Measurements from ENCODE around the gene GPR142. TPM values are rescaled to one million over a fixed set of nuclear protein-coding genes. Genes with fewer than 3 reads are reported as not detected.

GPR142 gene
- total RNA-seq, 5 donors from 2014 or later (not counting 1 experiment from before 2014, with no cell fraction given) = not detected

DNA sequence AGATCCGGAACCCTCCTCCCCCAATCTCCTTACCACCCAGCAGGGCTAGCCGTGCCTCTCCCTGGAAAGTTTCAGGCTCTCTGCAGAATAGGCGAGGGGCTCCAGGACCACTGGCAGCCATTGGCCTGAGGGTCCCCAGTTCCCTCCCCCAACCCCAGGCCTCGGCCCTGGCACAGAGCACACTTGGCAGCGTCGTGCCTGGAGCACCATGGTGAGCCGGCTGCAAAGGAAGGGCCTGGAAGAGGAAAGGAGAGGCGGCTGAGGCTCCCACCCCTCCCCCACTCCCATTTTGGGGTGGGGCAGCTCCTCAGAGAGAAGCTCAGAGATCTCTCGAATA is 5.3 kb upstream of the GPR142 start:
- CTCF ChIA-PET = interaction anchor here in 1 of 2 donors (0.6 kb wide), 1 partner anchor 524 kb away, joined by 3 read pairs; no protein-coding TSS in a partner anchor
- Mint-ChIP-seq H3K27ac (no peak overlapping the region), H3K36me3 (no peaks in the 10 kb centered on the region), H3K9me3 (no peaks in the 10 kb centered on the region), H3K4me1 (peaks cover 3 to 5% (median 3%) of the 10 kb centered on the region in 3 donors), H3K27me3 (peaks cover 15 to 35% of the 10 kb centered on the region in 2 donors), H3K4me3 (no peak overlapping the region)
- DNase-seq = no peak
- Histone ChIP-seq H3K27ac (ENCODE audit: low read length) (no peak overlapping the region), H3K27me3 (replicated peaks in 1 of 2; ENCODE audit: control insufficient read depth in 2 of 2, extremely low read depth in 1 of 2, insufficient read depth in 2 of 2, low read length in 1 of 2) (peaks cover 0 to 63% of the 10 kb centered on the region in 2 experiments), H3K4me3 (ENCODE audit: control insufficient read depth in 1 of 2, extremely low read depth in 1 of 2, low read length in 1 of 2) (no peak overlapping the region), H3K36me3 (ENCODE audit: control insufficient read depth in 2 of 2, extremely low read depth in 1 of 2, insufficient read depth in 1 of 2, low read length in 1 of 2) (no peaks in the 10 kb centered on the region), H3K4me1 (ENCODE audit: control insufficient read depth in 1 of 2, extremely low read depth in 1 of 2, insufficient read depth in 2 of 2, low read length in 2 of 2) (peaks cover 0 to 11% of the 10 kb centered on the region in 2 experiments), H3K9me3 (no peaks in the 10 kb centered on the region)
- whole genome bisulfite sequencing (ENCODE audit: insufficient coverage) = 39% methylated on average over 5 of the region's 9 CpGs
- ATAC-seq (replicated peaks in 1 of 4) = no peak
- POLR2A ChIA-PET = no interaction called here

DNA sequence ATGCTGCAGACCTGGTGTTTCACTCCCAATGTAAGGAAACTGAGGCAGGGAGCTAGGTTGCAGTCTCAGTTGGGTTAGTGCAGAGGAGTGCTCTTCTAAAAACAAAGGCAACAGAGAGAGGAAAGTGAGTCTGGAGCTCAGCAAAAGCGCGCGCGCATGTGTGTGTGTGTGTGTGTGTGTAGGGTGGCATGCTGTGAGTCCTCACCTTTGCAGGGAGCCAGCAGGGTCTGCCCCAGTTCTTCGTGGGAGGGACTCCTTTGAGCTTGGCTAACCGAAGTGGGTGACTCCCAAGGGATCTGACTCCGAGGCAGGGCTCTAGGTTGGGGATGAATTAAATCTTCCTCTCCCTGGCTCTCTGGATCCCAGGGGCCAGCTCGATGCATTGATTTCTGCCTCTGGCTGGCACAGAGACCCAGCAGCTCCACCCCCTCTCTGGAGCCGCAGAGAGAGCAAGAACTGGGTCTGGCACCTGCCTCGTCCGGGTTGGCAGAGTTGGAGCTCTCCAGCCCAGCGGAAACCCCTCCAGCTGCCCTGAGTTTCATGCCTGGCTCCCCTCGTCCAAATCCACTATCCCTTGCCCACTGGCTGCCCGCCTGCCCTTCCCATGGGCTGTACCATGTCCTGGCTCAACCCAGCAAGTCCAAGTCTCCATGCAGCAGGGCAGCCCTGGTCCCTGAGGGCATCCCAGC is 4.4 kb upstream of the GPR142 start:
- CTCF ChIA-PET = interaction anchor here (0.6 to 1.0 kb wide), 3 partner anchors 17 to 523 kb away, joined by 3 read pairs; no protein-coding TSS in a partner anchor
- H3K36me3 ChIP-seq (ENCODE audit: control insufficient read depth in 2 of 2, extremely low read depth in 1 of 2, insufficient read depth in 1 of 2, low read length in 1 of 2) = no peaks in the 10 kb centered on the region
- ATAC-seq (replicated peaks in 1 of 4) = no peak
- DNase-seq = no peak
- H3K9me3 ChIP-seq = no peaks in the 10 kb centered on the region
- H3K36me3 Mint-ChIP-seq = no peaks in the 10 kb centered on the region
- no peak overlapping the region for H3K4me3 Mint-ChIP-seq
- no peak overlapping the region for H3K27ac ChIP-seq (ENCODE audit: low read length)
- H3K4me1 Mint-ChIP-seq = peaks cover under 1 to 6% (median under 1%) of the 10 kb centered on the region in 3 donors
- POLR2A ChIA-PET = no interaction called here
- peaks cover 0 to 4% of the 10 kb centered on the region in 2 experiments for H3K4me1 ChIP-seq (ENCODE audit: control insufficient read depth in 1 of 2, extremely low read depth in 1 of 2, insufficient read depth in 2 of 2, low read length in 2 of 2)
- peaks cover 0 to 65% of the 10 kb centered on the region in 2 experiments for H3K27me3 ChIP-seq (replicated peaks in 1 of 2; ENCODE audit: control insufficient read depth in 2 of 2, extremely low read depth in 1 of 2, insufficient read depth in 2 of 2, low read length in 1 of 2)
- H3K4me3 ChIP-seq (ENCODE audit: control insufficient read depth in 1 of 2, extremely low read depth in 1 of 2, low read length in 1 of 2) = no peak overlapping the region
- H3K27me3 Mint-ChIP-seq = peaks cover 15 to 30% of the 10 kb centered on the region in 2 donors
- no peaks in the 10 kb centered on the region for H3K9me3 Mint-ChIP-seq
- no peak overlapping the region for H3K27ac Mint-ChIP-seq
- WGBS (ENCODE audit: insufficient coverage) = 88% methylated on average over 7 of the region's 14 CpGs

DNA sequence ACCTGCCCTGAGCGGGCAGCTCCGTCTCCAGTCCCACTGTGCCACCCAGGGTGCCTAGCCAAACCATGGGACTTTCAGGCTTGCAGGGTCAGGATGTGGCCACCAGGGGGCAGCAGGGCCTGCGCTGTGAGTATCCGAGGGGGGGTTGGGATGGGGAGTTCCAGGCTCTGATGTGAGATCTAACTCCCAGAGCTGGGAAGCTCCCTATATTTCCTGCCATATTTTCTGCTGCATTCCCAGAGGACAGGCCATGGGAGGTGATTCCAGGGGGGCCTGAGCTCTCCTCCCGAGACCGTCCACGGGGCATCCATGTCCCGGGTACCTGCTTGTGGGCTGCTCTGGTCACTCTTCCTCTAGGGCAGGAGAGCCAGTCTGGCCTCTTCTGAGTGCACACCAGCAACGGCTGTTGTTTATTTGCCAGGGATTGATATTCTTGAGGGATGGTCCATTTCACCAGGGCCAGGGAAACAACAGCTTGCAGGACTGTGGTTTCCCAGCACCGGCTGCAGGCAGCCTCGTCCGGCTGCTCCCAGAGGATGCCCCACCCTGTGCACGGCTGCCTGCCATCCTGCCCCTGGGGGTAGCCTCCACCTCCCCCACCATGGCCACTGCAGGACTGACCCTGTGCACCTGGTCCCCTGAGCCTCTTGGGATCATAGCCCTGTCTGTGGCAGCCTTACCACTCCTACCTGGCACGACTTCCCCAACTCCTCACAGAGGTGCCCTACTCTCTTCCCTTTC is 1.2 kb downstream of the GPR142 start:
- Histone ChIP-seq H3K4me3 (ENCODE audit: control insufficient read depth in 1 of 2, extremely low read depth in 1 of 2, low read length in 1 of 2) (peak overlapping the region; percentile 16 to 32), H3K27ac (ENCODE audit: low read length) (no peak overlapping the region), H3K9me3 (no peaks in the 10 kb centered on the region), H3K36me3 (ENCODE audit: control insufficient read depth in 2 of 2, extremely low read depth in 1 of 2, insufficient read depth in 1 of 2, low read length in 1 of 2) (no peaks in the 10 kb centered on the region), H3K4me1 (ENCODE audit: control insufficient read depth in 1 of 2, extremely low read depth in 1 of 2, insufficient read depth in 2 of 2, low read length in 2 of 2) (peaks cover 15 to 22% of the 10 kb centered on the region in 2 experiments), H3K27me3 (replicated peaks in 1 of 2; ENCODE audit: control insufficient read depth in 2 of 2, extremely low read depth in 1 of 2, insufficient read depth in 2 of 2, low read length in 1 of 2) (peaks cover 0 to 49% of the 10 kb centered on the region in 2 experiments)
- Mint-ChIP-seq H3K27me3 (peaks cover 6 to 9% of the 10 kb centered on the region in 2 donors), H3K36me3 (no peaks in the 10 kb centered on the region), H3K9me3 (no peaks in the 10 kb centered on the region), H3K4me1 (peaks cover 15 to 17% (median 15%) of the 10 kb centered on the region in 3 donors), H3K27ac (no peak overlapping the region), H3K4me3 (peak overlapping the region; percentile 31 to 69 (median 43))
- ATAC-seq (replicated peaks in 1 of 4) (peak; percentile 69 to 81 (median 76)), DNase-seq (peak; percentile 22 to 85 (median 65))
- ChIA-PET CTCF (interaction anchor here (0.5 to 2.4 kb wide), 24 partner anchors 9 to 1429 kb away, joined by 3 to 13 read pairs (median 4); no protein-coding TSS in a partner anchor), POLR2A (interaction anchor here in 1 of 2 donors (0.6 kb wide), 1 partner anchor 1144 kb away, joined by 3 read pairs; no protein-coding TSS in a partner anchor)
- WGBS (ENCODE audit: insufficient coverage) = 22% methylated on average over 12 of the region's 14 CpGs

GRCh38 chr17:74369221-74369620 is 1.9 kb downstream of the GPR142 start:
- Histone ChIP-seq H3K27ac (ENCODE audit: low read length) (no peak overlapping the region), H3K27me3 (replicated peaks in 1 of 2; ENCODE audit: control insufficient read depth in 2 of 2, extremely low read depth in 1 of 2, insufficient read depth in 2 of 2, low read length in 1 of 2) (peaks cover 0 to 52% of the 10 kb centered on the region in 2 experiments), H3K4me1 (ENCODE audit: control insufficient read depth in 1 of 2, extremely low read depth in 1 of 2, insufficient read depth in 2 of 2, low read length in 2 of 2) (peaks cover 15 to 22% of the 10 kb centered on the region in 2 experiments), H3K9me3 (no peaks in the 10 kb centered on the region), H3K4me3 (ENCODE audit: control insufficient read depth in 1 of 2, extremely low read depth in 1 of 2, low read length in 1 of 2) (peak overlapping the region; percentile 10 to 17), H3K36me3 (ENCODE audit: control insufficient read depth in 2 of 2, extremely low read depth in 1 of 2, insufficient read depth in 1 of 2, low read length in 1 of 2) (no peaks in the 10 kb centered on the region)
- ChIA-PET CTCF (interaction anchor here (0.5 to 2.4 kb wide), 18 partner anchors 9 to 1429 kb away, joined by 3 to 12 read pairs (median 4); no protein-coding TSS in a partner anchor), POLR2A (no interaction called here)
- peak; percentile 30 to 73 (median 61) for DNase-seq
- H3K27me3 Mint-ChIP-seq = peaks cover 6 to 9% of the 10 kb centered on the region in 2 donors
- no peaks in the 10 kb centered on the region for H3K9me3 Mint-ChIP-seq
- peak; percentile 72 to 83 (median 76) for ATAC-seq (replicated peaks in 1 of 4)
- H3K36me3 Mint-ChIP-seq = no peaks in the 10 kb centered on the region
- H3K4me1 Mint-ChIP-seq = peaks cover 15 to 17% (median 15%) of the 10 kb centered on the region in 3 donors
- H3K4me3 Mint-ChIP-seq = peak overlapping the region; percentile 31 to 69 (median 43)
- WGBS (ENCODE audit: insufficient coverage) = 3% methylated on average over 10 of the region's 10 CpGs
- H3K27ac Mint-ChIP-seq = no peak overlapping the region

- Mint-ChIP-seq H3K27me3 (peaks cover 6 to 9% of the 10 kb centered on the region in 2 donors), H3K27ac (no peak overlapping the region), H3K9me3 (no peaks in the 10 kb centered on the region), H3K36me3 (no peaks in the 10 kb centered on the region), H3K4me1 (peaks cover 15 to 17% (median 15%) of the 10 kb centered on the region in 3 donors), H3K4me3 (peak overlapping the region in 2 of 3 donors; percentile 43 to 69)
- 84% methylated on average over 12 of the region's 17 CpGs for WGBS (ENCODE audit: insufficient coverage)
- ChIA-PET POLR2A (no interaction called here), CTCF (interaction anchor here (0.5 to 2.4 kb wide), 14 partner anchors 9 to 409 kb away, joined by 3 to 12 read pairs (median 4); no protein-coding TSS in a partner anchor)
- H3K27me3 ChIP-seq (replicated peaks in 1 of 2; ENCODE audit: control insufficient read depth in 2 of 2, extremely low read depth in 1 of 2, insufficient read depth in 2 of 2, low read length in 1 of 2) = peaks cover 0 to 52% of the 10 kb centered on the region in 2 experiments
- peaks cover 15 to 22% of the 10 kb centered on the region in 2 experiments for H3K4me1 ChIP-seq (ENCODE audit: control insufficient read depth in 1 of 2, extremely low read depth in 1 of 2, insufficient read depth in 2 of 2, low read length in 2 of 2)
- no peaks in the 10 kb centered on the region for H3K36me3 ChIP-seq (ENCODE audit: control insufficient read depth in 2 of 2, extremely low read depth in 1 of 2, insufficient read depth in 1 of 2, low read length in 1 of 2)
- no peak overlapping the region for H3K4me3 ChIP-seq (ENCODE audit: control insufficient read depth in 1 of 2, extremely low read depth in 1 of 2, low read length in 1 of 2)
- H3K9me3 ChIP-seq = no peaks in the 10 kb centered on the region
- H3K27ac ChIP-seq (ENCODE audit: low read length) = no peak overlapping the region
- DNase-seq (no peak), ATAC-seq (replicated peaks in 1 of 4) (no peak)
Observed at GRCh38 chr17:74369665-74370490, 2.6 kb downstream of the GPR142 start.
